SIG-M5 (cell line): Measurements from ENCODE around the gene SPATA31D4.

Source experiments
- DNase-seq: peaks from one replicate; lab custom pipeline; 2025; lab: John Stamatoyannopoulos, UW

SPATA31D4 gene

GRCh38 chr9:81964218-81965171, 36.3 kb downstream of the SPATA31D4 start:
- no peak for DNase-seq

- DNase-seq: no peak
Observed at GRCh38 chr9:81968026-81968425, 39.8 kb downstream of the SPATA31D4 start.

- DNase-seq: no peak
Observed at GRCh38 chr9:81969971-81970370, 41.7 kb downstream of the SPATA31D4 start.

- DNase-seq: no peak
Observed at GRCh38 chr9:81971727-81972126, 43.5 kb downstream of the SPATA31D4 start.

- DNase-seq: no peak
Observed at GRCh38 chr9:81974764-81975163, 46.5 kb downstream of the SPATA31D4 start.

- no peak for DNase-seq
Observed at GRCh38 chr9:81976351-81976750, 48.1 kb downstream of the SPATA31D4 start.

GRCh38 chr9:81979196-81979595, 51.0 kb downstream of the SPATA31D4 start:
- no peak for DNase-seq

- DNase-seq: no peak
Observed at GRCh38 chr9:81980568-81980967, 52.3 kb downstream of the SPATA31D4 start.

- no peak for DNase-seq
Observed at GRCh38 chr9:81981883-81982282, 53.7 kb downstream of the SPATA31D4 start.
